Liver (tissue), 3 donors: ENCODE results near the gene HMX2.

Experiments
- GABPA ChIP-seq, 2 donors: IDR thresholded peaks in 1 of 2; conservative IDR thresholded peaks in 1 of 2; 2 replicates each; pipeline ENCODE4 v1.6.1; 2016; ENCODE audit warnings: antibody characterized with exemption in 2 of 2, mild to moderate bottlenecking in 1 of 2, moderate library complexity in 1 of 2
- HNF4G ChIP-seq: IDR thresholded peaks from 2 replicates; pipeline ENCODE4 v1.6.1; 2016; ENCODE audit warnings: antibody characterized with exemption
- JUND ChIP-seq, 2 donors: IDR thresholded peaks; 2 replicates each; pipeline ENCODE4 v1.6.1; 2016; ENCODE audit warnings: antibody characterized with exemption in 2 of 2
- RAD21 ChIP-seq, 2 donors: IDR thresholded peaks; 2 replicates each; pipeline ENCODE4 v1.6.1; 2016; ENCODE audit warnings: antibody characterized with exemption in 2 of 2, mild to moderate bottlenecking in 2 of 2
- TAF1 ChIP-seq: conservative IDR thresholded peaks from 2 replicates; pipeline ENCODE4 v1.6.1; 2016; ENCODE audit warnings: antibody characterized with exemption, mild to moderate bottlenecking
- TF ChIP-seq, protein P1 (sequence below): fragments of 150-350 bp; IDR thresholded peaks from 2 replicates; pipeline ENCODE4 v1.5.1; 2017; ENCODE audit warnings: improper control_type of control experiment, low read depth, low read length; ENCODE audit not compliant: missing input control
- TF ChIP-seq, protein P2 (sequence below): IDR thresholded peaks from 2 replicates; pipeline ENCODE4 v1.6.1; 2016; ENCODE audit warnings: antibody characterized with exemption
- TF ChIP-seq, protein P3 (sequence below): IDR thresholded peaks from 2 replicates; pipeline ENCODE4 v1.6.1; 2016; ENCODE audit warnings: antibody characterized with exemption, mild to moderate bottlenecking
- TF ChIP-seq, protein P4 (sequence below): IDR thresholded peaks from 2 replicates; pipeline ENCODE4 v1.6.1; 2016; ENCODE audit warnings: antibody characterized with exemption
- donor health status: healthy.
- donor health status: healthy.

DNA sequence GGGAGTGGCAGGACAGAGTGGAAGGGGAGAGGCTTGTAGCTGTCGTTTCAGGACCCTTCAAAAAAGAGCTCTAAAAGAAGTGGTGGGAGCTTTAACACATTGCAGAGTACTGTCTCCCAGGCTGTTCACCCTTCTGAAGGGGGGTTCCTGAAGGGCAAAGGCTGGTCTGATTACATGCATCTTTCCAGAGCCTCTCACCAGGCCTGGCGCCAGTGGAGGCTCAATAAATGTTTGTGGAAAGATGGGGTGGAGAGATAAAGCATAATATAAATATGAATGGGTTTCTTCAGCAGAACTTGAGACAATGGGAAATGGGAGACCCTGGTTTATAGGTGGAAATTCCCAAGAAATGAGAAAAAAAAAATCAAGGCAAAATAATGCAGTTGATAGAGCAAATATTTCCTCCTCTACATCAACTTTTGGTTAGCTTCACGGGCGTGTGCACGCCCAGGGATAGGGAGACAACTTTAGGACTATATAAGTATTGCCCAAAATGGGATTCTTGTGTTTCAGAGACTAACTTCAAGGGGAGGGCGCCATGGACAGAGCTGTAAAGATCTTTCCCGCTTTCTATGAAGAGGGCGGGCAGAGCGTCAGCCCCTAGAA, 5.7 kb downstream of the HMX2 start:
- TF ChIP-seq JUND (IDR thresholded peaks at IDR 0.05) (no peak), GABPA (IDR thresholded peaks at IDR 0.05 in 1 of 2, conservative IDR thresholded peaks at IDR 0.05 in 1 of 2) (no peak), HNF4G (no peak), RAD21 (IDR thresholded peaks at IDR 0.05) (no peak), TAF1 (no peak)
- TF ChIP-seq, protein P1, sequence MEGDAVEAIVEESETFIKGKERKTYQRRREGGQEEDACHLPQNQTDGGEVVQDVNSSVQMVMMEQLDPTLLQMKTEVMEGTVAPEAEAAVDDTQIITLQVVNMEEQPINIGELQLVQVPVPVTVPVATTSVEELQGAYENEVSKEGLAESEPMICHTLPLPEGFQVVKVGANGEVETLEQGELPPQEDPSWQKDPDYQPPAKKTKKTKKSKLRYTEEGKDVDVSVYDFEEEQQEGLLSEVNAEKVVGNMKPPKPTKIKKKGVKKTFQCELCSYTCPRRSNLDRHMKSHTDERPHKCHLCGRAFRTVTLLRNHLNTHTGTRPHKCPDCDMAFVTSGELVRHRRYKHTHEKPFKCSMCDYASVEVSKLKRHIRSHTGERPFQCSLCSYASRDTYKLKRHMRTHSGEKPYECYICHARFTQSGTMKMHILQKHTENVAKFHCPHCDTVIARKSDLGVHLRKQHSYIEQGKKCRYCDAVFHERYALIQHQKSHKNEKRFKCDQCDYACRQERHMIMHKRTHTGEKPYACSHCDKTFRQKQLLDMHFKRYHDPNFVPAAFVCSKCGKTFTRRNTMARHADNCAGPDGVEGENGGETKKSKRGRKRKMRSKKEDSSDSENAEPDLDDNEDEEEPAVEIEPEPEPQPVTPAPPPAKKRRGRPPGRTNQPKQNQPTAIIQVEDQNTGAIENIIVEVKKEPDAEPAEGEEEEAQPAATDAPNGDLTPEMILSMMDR = no peak
- TF ChIP-seq, protein P2, sequence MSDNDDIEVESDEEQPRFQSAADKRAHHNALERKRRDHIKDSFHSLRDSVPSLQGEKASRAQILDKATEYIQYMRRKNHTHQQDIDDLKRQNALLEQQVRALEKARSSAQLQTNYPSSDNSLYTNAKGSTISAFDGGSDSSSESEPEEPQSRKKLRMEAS = no peak
- TF ChIP-seq, protein P3, sequence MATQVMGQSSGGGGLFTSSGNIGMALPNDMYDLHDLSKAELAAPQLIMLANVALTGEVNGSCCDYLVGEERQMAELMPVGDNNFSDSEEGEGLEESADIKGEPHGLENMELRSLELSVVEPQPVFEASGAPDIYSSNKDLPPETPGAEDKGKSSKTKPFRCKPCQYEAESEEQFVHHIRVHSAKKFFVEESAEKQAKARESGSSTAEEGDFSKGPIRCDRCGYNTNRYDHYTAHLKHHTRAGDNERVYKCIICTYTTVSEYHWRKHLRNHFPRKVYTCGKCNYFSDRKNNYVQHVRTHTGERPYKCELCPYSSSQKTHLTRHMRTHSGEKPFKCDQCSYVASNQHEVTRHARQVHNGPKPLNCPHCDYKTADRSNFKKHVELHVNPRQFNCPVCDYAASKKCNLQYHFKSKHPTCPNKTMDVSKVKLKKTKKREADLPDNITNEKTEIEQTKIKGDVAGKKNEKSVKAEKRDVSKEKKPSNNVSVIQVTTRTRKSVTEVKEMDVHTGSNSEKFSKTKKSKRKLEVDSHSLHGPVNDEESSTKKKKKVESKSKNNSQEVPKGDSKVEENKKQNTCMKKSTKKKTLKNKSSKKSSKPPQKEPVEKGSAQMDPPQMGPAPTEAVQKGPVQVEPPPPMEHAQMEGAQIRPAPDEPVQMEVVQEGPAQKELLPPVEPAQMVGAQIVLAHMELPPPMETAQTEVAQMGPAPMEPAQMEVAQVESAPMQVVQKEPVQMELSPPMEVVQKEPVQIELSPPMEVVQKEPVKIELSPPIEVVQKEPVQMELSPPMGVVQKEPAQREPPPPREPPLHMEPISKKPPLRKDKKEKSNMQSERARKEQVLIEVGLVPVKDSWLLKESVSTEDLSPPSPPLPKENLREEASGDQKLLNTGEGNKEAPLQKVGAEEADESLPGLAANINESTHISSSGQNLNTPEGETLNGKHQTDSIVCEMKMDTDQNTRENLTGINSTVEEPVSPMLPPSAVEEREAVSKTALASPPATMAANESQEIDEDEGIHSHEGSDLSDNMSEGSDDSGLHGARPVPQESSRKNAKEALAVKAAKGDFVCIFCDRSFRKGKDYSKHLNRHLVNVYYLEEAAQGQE = no peak
- TF ChIP-seq, protein P4, sequence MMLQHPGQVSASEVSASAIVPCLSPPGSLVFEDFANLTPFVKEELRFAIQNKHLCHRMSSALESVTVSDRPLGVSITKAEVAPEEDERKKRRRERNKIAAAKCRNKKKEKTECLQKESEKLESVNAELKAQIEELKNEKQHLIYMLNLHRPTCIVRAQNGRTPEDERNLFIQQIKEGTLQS = no peak
